GM18951 (cell line): ENCODE data around the gene ZSCAN21.

Experiments used
- POLR2A ChIP-seq: IDR thresholded peaks from 4 replicates; pipeline ENCODE4 v1.6.1; 2011; ENCODE audit warnings: mild to moderate bottlenecking; ENCODE audit not compliant: insufficient read length, insufficient read depth; ENCODE audit errors: extremely low read depth
- in situ Hi-C: fragments of 300-500 bp; cut with MboI; formaldehyde crosslinking; loops from one replicate; pipeline ENCODE4 v1.12.0; 2022; ENCODE audit warnings: low sequenced_read_pairs, mixed read lengths, inconsistent platforms; ENCODE audit not compliant: unreplicated experiment

Gene ZSCAN21

GRCh38 chr7:100074841-100075240 is 25.3 kb downstream of the ZSCAN21 start:
- in situ Hi-C loops, result no loop called here
- TF ChIP-seq POLR2A, result no peak

GRCh38 chr7:100075418-100075817 is 25.8 kb downstream of the ZSCAN21 start:
- TF ChIP-seq POLR2A, result no peak
- in situ Hi-C loops, result no loop called here

GRCh38 chr7:100077205-100077604 is 27.6 kb downstream of the ZSCAN21 start:
- in situ Hi-C loops, result no loop called here
- no peak for TF ChIP-seq POLR2A

GRCh38 chr7:100079024-100079560 is 29.5 kb downstream of the ZSCAN21 start:
- in situ Hi-C loops, result no loop called here
- TF ChIP-seq POLR2A, result no peak

- no peak for TF ChIP-seq POLR2A
- in situ Hi-C loops, result no loop called here
Measured at GRCh38 chr7:100080907-100081534, 31.4 kb downstream of the ZSCAN21 start.

GRCh38 chr7:100081535-100082102 is 32.0 kb downstream of the ZSCAN21 start, which contains the start of gene ZNF3:
TSS of gene ZNF3 (minus strand) at chr7:100081723. CDS start at chr7:100077357, 4,366 bp downstream.
- in situ Hi-C loops, result no loop called here
- TF ChIP-seq POLR2A, result peak; percentile 83

- no peak for TF ChIP-seq POLR2A
- in situ Hi-C loops, result no loop called here
Measured at GRCh38 chr7:100082978-100083377, 33.4 kb downstream of the ZSCAN21 start.

GRCh38 chr7:100085515-100085914 is 35.9 kb downstream of the ZSCAN21 start:
- TF ChIP-seq POLR2A, result no peak
- in situ Hi-C loops, result no loop called here

- in situ Hi-C loops, result no loop called here
- no peak for TF ChIP-seq POLR2A
Measured at GRCh38 chr7:100087055-100087750, 37.6 kb downstream of the ZSCAN21 start.

- in situ Hi-C loops, result no loop called here
- TF ChIP-seq POLR2A, result no peak
Measured at GRCh38 chr7:100088095-100088620, 38.6 kb downstream of the ZSCAN21 start.

GRCh38 chr7:100088621-100089457 is 39.3 kb downstream of the ZSCAN21 start, which contains the start of gene COPS6:
TSS of gene COPS6 (plus strand) at chr7:100088969. CDS start at chr7:100088991, 22 bp downstream.
- peak; percentile 97 for TF ChIP-seq POLR2A
- in situ Hi-C loops, result no loop called here

- no peak for TF ChIP-seq POLR2A
- in situ Hi-C loops, result no loop called here
Measured at GRCh38 chr7:100089458-100090196, 40.1 kb downstream of the ZSCAN21 start.
